ENCODE data around the gene CSRP2. TPM values are rescaled to one million over a fixed set of nuclear protein-coding genes. Genes with fewer than 3 reads are reported as not detected.
A peak's percentile ranks its signal among the peaks of the same experiment; 100 is the strongest.

The CSRP2 gene
- total and polyA plus RNA-seq, 5 experiments from 2014 or later: 0.32 to 0.80 (median 0.68) TPM; not detected in 2

GRCh38 chr12:76836633-76837032 lies 42.2 kb downstream of the CSRP2 start:
- no peak for DNase-seq
- no peak for ATAC-seq
- Mint-ChIP-seq H3K4me3 (no peak overlapping the region), H3K9me3 (peaks cover 0 to 4% (median 0%) of the 10 kb centered on the region in 9 donors), H3K27ac (no peak overlapping the region), H3K36me3 (peaks cover 0 to 26% (median 18%) of the 10 kb centered on the region in 3 donors), H3K27me3 (no peaks in the 10 kb centered on the region), H3K4me1 (no peaks in the 10 kb centered on the region)
- POLR2A ChIA-PET: interaction anchor here (0.6 kb wide), 1 partner anchor 118 kb away, joined by 7 read pairs; no protein-coding TSS in a partner anchor

GRCh38 chr12:76830436-76830835 lies 48.4 kb downstream of the CSRP2 start:
- Mint-ChIP-seq H3K27ac (no peak overlapping the region), H3K4me1 (no peaks in the 10 kb centered on the region), H3K9me3 (peaks cover 0 to 4% (median 0%) of the 10 kb centered on the region in 9 donors), H3K36me3 (peaks cover 9 to 58% (median 58%) of the 10 kb centered on the region in 3 donors), H3K27me3 (no peaks in the 10 kb centered on the region), H3K4me3 (no peak overlapping the region)
- ATAC-seq (no peak), DNase-seq (no peak)
- POLR2A ChIA-PET: no interaction called here

GRCh38 chr12:76820888-76821482 lies 57.8 kb downstream of the CSRP2 start:
- ATAC-seq: no peak
- H3K27ac Mint-ChIP-seq: no peak overlapping the region
- H3K27me3 Mint-ChIP-seq: no peaks in the 10 kb centered on the region
- no peak overlapping the region for H3K4me3 Mint-ChIP-seq
- no peak for DNase-seq
- peaks cover 0 to 2% (median 0%) of the 10 kb centered on the region in 4 donors for H3K4me1 Mint-ChIP-seq
- peaks cover 5 to 68% (median 15%) of the 10 kb centered on the region in 3 donors for H3K36me3 Mint-ChIP-seq
- H3K9me3 Mint-ChIP-seq: no peaks in the 10 kb centered on the region
- POLR2A ChIA-PET: interaction anchor here (1.0 kb wide), 1 partner anchor 57 kb away, joined by 10 read pairs; the partner anchor contains the start of gene ZDHHC17

- DNase-seq: no peak
- peak overlapping the region in 2 of 10 donors; percentile 21 to 59 for H3K27ac Mint-ChIP-seq
- H3K4me1 Mint-ChIP-seq: peaks cover 0 to 6% (median 0%) of the 10 kb centered on the region in 4 donors
- ATAC-seq: no peak
- POLR2A ChIA-PET: no interaction called here
- no peak overlapping the region for H3K4me3 Mint-ChIP-seq
- no peaks in the 10 kb centered on the region for H3K9me3 Mint-ChIP-seq
- H3K36me3 Mint-ChIP-seq: peaks cover 4 to 74% (median 14%) of the 10 kb centered on the region in 3 donors
- H3K27me3 Mint-ChIP-seq: no peaks in the 10 kb centered on the region
Observed at GRCh38 chr12:76813972-76814371, 64.8 kb downstream of the CSRP2 start.

GRCh38 chr12:76813265-76813664 lies 65.6 kb downstream of the CSRP2 start:
- ATAC-seq (no peak), DNase-seq (no peak)
- Mint-ChIP-seq H3K4me3 (no peak overlapping the region), H3K27me3 (no peaks in the 10 kb centered on the region), H3K36me3 (peaks cover 4 to 70% (median 14%) of the 10 kb centered on the region in 3 donors), H3K4me1 (peaks cover 0 to 3% (median 0%) of the 10 kb centered on the region in 4 donors), H3K9me3 (no peaks in the 10 kb centered on the region), H3K27ac (peak overlapping the region in 1 of 10 donors; percentile 53)
- POLR2A ChIA-PET: no interaction called here

- Mint-ChIP-seq H3K36me3 (peaks cover 4 to 74% (median 15%) of the 10 kb centered on the region in 3 donors), H3K27ac (no peak overlapping the region), H3K4me3 (no peak overlapping the region), H3K4me1 (peaks cover 0 to 3% (median 0%) of the 10 kb centered on the region in 4 donors), H3K9me3 (no peaks in the 10 kb centered on the region), H3K27me3 (no peaks in the 10 kb centered on the region)
- DNase-seq (no peak), ATAC-seq (no peak)
- POLR2A ChIA-PET: no interaction called here
Observed at GRCh38 chr12:76811976-76812375, 66.8 kb downstream of the CSRP2 start.

- Mint-ChIP-seq H3K9me3 (no peaks in the 10 kb centered on the region), H3K4me3 (no peak overlapping the region), H3K4me1 (peaks cover 0 to 3% (median 0%) of the 10 kb centered on the region in 4 donors), H3K36me3 (peaks cover 4 to 78% (median 16%) of the 10 kb centered on the region in 3 donors), H3K27ac (no peak overlapping the region), H3K27me3 (no peaks in the 10 kb centered on the region)
- DNase-seq (no peak), ATAC-seq (no peak)
- POLR2A ChIA-PET: no interaction called here
Observed at GRCh38 chr12:76810671-76811419, 68.0 kb downstream of the CSRP2 start.

Other genes starting within 250 kb of the CSRP2 start
- gene ZDHHC17, start 114.9 kb downstream of the CSRP2 start, total RNA-seq: 10 to 100 TPM; 62.0 to 68.0 TPM
- gene ZDHHC17, start 114.9 kb downstream of the CSRP2 start, polyA plus RNA-seq: 10 to 100 TPM; 10.1 to 11.5 (median 10.5) TPM
- not detected for gene E2F7, start 186.6 kb upstream of the CSRP2 start, total RNA-seq
- gene E2F7, start 186.6 kb upstream of the CSRP2 start, polyA plus RNA-seq: not detected

All from naive thymus-derived CD8-positive, alpha-beta T cell (primary cell).